CD4-positive, alpha-beta T cell treated with Interleukin-6 for 4 hours (primary cell): ENCODE data around the gene GJD2.

Experiments
- DNase-seq: peaks from one replicate; pipeline ENCODE4 v3.0.0-alpha.2; 2020; ENCODE audit warnings: mixed read lengths

GJD2 gene

DNA sequence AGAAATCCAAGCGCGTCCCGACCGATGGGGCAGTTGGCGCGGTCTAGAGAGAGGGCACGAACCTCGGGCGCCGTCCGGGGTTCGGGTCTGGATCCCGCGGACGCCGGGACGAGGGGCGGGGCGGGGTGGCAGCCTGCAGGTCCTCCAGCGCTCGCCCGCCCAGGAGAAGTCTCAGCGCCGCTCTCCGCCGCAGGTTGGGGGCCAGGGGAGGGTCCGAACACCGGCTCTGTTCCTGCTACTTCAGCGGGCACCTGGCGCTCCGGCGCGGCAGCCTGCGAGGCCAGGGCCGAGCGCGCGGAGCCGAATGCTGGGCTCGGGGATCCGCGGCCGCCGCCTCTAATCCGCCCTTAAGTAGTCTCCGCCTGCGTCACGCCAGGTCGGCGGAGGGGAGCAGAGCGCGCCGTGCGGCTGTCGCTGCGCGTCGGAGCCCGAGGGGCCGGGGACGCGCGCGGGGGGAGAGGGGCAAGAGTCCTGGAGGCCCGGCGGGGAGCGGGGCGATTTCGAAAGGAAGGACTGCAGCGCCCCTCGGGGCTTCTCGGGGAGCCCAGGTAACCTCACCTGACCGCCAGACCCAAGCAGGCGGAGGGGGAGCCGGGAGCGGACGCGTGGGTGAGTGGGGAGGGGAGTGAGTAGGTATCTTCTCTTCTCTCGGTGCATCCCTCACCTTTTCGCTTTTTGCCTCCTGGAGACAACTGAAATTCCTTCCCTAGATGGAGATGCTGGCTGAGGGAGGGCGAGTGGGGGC lies at the start of gene GJD2:
Gene GJD2, minus strand, starts transcription at position 325 of the 745 bp plus-strand sequence. CDS start 510 bp downstream, outside the sequence.
- no peak for DNase-seq

DNA sequence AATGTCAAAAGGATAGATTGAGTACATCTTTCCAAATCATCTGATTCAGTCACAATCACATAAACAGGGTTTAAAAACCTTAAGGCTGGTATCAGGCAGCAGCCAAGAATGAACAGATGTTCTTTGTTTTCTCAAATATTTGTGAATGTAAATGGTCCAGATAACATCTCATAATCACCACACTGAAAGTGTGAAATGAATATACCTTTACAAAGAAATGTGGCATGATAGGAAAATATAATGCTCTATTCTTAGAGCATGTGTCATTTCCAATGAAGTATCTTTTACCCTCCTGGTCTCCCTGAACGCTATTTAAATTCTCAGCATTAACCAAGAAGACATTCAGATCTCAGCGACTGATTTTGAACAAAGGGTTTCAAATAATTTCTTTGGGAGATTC lies 49.3 kb upstream of the GJD2 start:
- no peak for DNase-seq

GRCh38 chr15:34802803-34803750 lies 48.3 kb upstream of the GJD2 start:
- DNase-seq: no peak

DNA sequence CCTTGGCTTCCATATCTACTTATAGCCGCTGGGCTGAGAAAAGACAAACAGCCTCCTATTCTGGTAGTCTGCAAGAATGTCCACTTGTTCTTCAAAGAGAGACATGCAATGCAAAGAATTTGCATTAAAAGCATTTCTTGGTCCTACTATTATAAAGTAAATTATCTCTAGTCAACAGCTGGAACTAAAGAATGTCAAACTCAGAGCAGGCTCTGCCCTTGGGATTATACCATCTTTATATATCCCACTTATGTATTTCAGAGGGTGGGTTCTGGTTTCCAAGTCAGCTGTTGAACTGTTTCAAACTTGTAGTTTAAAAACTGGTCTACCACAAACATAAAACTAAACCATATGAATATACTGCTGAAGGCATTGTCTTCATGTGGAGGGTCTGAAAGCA lies 47.6 kb upstream of the GJD2 start:
- no peak for DNase-seq

DNA sequence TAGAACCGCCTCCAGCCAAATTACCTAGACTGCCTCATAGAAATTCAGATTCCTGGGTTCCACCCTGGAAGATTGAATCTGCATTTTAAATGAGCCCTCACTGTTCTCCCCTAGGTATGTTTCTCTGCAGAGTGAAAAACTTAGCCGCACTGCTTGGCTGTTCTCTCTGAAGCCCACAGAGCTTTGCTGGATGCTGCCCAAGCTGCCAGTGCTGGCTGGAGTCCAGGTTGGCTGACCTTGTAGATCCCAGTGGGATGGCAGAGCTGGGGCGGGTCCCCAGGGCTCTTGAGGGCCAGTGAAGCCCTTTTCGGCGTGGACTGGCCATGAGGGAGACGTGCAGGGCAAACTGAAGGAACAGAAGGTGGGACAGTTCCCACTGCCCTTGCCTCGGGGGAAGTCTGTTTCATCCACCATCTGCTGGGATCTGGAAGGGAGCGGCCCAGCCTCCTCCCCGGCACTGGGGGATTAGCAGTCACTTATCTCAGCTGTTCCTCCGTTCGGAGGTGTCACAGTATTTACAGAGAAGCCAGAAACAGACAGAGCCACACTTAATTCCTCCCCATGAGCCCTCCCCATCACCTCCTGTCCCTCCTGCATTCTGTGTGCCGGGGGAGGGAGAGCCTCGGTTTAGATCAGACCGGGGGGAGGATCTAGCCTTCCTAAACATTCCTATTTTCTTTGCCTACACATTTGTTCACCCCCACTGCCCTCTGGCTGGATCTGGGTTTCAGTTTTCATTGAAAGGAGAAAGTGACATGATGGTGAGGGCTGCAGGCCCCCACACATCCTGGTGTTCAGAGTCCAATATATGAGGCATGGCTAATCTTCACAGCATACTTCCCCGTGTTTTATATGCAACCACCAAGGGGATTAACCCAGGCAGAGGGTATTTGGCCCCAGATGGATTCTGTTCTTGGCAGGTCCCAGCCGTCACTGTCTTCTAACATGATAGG lies 44.6 kb upstream of the GJD2 start:
- no peak for DNase-seq

- no peak for DNase-seq
These were observed 42.1 kb upstream of the GJD2 start for GRCh38 chr15:34796847-34797435.

GRCh38 chr15:34795267-34796081 lies 40.7 kb upstream of the GJD2 start, which contains the start of gene ACTC1:
TSS of gene ACTC1 (minus strand) at chr15:34795549. CDS start at chr15:34794808, 741 bp downstream.
- DNase-seq: no peak

DNA sequence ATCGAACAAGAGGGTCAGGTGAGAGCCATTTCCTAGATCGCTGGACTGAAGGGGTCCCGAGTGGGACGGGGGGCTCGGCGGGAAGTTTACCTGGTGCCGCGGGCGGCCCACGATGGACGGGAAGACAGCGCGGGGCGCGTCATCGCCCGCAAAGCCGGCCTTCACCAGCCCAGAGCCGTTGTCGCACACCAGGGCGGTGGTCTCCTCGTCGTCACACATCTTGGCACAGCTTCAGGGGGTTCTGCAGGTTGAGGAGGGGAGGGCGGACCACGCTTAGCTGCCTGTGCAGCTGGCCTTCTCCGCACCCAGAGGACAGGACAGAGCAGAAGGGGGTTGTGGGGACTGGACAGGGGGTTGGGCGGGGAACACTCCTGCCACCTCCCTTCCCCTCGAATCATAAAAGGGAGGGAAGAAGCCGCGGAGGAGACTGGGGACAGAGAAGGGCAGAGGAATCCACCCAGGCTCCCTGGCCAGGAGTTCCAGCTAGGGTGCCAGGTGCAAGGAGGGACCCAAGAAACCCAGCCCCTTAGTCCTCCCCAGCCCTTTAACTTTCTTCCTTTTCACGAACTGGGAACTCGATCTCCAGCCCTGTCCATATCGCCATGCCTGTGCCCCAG lies 39.9 kb upstream of the GJD2 start:
- DNase-seq: no peak

DNA sequence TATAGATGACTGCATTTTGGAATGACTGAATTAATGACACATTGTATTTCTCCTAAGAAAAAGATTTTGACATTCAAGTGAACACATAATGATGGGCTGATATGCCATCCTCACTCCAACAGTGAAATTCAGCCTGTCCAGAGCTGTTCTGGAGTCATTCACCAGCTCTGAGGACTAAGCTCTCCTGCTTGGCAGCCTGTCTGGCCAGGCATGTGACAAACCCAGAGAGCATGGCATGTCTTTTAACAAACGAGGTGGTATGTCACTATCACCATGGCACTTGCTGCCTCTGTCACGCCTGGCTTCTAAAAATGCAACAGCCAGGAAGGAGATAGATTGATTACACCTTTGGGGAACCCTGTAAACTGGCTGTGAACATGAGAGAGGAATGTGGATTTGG lies 39.1 kb upstream of the GJD2 start:
- no peak for DNase-seq

- no peak for DNase-seq
These were observed 38.3 kb upstream of the GJD2 start for GRCh38 chr15:34793071-34793470.

- no peak for DNase-seq
These were observed 36.9 kb upstream of the GJD2 start for GRCh38 chr15:34791701-34792100.

- no peak for DNase-seq
These were observed 35.3 kb upstream of the GJD2 start for GRCh38 chr15:34790121-34790520.

DNA sequence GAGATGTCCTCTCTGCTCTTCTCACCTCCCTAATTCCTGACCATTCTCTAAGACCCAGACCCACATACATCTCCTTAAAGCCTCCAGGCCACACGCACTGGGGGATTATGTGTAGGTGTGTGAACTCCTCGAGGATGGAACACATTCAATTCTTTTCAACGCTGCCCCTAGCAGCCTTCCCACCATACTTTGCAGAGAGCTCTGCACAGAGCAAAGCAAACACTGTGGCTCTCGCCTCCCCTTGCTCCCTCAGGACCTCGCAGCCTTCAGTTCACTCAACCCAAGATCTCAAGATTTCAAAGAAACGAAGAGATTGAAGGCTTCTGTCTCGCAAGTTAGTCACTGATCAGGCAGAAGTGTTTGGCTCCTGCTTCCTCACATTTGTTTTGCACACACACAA lies 34.5 kb upstream of the GJD2 start:
- no peak for DNase-seq

DNA sequence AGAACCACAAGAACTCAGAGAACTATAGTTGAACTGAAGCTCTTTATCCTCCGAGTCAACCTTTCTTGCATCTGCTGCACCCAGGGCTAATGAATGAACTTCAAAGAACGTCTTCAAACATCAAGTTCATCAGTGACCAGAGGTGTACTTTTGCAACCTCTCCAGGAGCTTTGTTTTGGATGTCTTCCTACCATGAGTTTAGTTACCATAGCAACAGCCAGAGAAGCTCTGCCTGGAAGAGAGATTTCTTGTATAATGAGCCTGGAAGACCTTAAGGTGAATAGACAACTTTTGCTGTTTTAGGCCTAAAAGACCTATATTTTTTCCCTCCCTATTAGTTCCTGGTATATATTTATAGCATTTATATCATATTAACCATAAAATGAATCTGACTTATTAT lies 31.4 kb upstream of the GJD2 start:
- DNase-seq: no peak

GRCh38 chr15:34783991-34784390 lies 29.2 kb upstream of the GJD2 start:
- no peak for DNase-seq

- no peak for DNase-seq
These were observed 28.6 kb upstream of the GJD2 start for GRCh38 chr15:34783431-34783830.

- DNase-seq: no peak
These were observed 28.1 kb upstream of the GJD2 start for GRCh38 chr15:34782901-34783300.

DNA sequence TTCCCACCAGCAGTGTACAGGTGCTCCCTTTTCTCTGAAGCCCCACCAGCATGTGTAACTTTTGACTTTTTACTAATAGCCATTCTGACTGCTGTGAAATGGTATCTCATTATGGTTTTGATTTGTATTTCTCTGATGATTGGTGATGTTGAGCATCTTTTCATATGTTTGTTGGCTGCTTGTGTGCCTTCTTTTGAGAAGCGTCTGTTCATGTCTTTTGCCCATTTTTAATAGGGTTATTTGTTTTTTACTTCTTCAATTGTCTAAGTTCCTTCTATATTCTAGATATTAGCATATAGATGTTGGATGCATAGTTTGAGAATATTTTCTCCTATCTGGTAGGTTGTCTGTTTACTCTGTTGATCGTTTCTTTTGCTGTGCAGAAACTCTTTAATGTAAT lies 25.9 kb upstream of the GJD2 start:
- DNase-seq: no peak

DNA sequence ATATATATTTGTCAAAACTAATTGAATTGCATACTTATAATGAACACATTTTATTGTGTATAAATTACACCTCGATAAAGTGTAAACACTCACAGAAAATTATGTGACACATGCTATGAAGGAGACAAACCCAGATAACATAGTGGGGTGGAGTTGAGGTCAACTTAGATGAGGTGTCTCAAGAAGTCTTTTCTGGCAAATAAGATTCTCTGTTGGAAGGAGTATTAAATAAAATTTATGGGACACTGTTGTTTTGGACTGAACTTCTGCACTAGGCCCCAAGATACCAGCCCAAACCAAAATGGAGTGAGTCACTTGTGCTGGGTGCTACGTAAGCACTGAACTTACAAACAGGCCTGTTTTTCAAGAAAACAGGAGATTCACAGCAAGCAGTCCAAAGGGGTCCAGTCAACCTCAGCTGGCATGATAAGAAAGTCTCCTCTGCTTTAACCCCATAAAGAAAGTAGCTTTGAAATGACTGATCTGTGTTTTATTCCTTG lies 21.9 kb upstream of the GJD2 start:
- no peak for DNase-seq

GRCh38 chr15:34773917-34774316 lies 19.1 kb upstream of the GJD2 start:
- DNase-seq: no peak

DNA sequence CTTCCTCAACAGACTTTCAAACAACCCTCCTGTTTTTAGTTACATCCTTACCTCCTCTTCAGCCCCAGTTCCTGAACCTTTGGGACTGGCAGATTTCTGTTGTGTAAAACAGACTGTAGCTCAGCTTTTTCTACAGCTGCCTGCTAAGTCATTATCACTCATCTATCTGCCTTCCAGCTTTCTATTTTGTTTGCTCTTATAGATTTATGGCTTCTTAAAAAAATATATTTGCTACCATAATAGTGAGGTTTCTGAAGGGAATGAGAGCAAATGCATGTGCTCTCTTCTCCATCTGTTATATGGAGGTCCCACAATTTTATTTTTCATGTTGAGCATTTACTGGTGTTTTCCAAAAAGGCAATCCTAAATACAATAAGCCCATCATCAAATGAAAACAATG lies 18.2 kb upstream of the GJD2 start:
- DNase-seq: no peak
